GM19372 (cell line): Measurements from ENCODE around the gene PTGR2.
"Not testable (repeated sequence)": the region's sequence is repeated elsewhere in the genome, so short reads cannot be mapped to it uniquely, and the experiment has no call there.

Source experiments
- ATAC-seq: cut with Tn5 transposase; IDR thresholded peaks from one replicate; pipeline ENCODE4 v1.9.1; 2021; ENCODE audit warnings: mild to moderate bottlenecking, low read depth, moderate library complexity; ENCODE audit not compliant: unreplicated experiment

Gene PTGR2

DNA sequence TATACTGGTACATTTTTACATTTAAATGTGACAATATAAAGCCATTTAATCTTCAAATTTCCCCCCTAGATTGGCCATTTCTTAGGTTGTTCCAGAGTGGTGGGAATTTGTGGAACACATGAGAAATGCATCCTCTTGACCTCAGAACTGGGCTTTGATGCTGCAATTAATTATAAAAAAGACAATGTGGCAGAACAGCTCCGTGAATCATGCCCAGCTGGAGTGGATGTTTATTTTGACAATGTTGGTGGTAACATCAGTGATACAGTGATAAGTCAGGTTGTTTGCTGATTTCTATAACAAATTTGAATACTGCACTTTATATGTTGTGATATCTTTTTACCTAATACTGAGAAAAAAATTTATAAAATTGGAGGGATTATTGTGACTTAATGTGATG is 27.4 kb downstream of the PTGR2 start:
- ATAC-seq: no peak

GRCh38 chr14:73884438-73885190 is 33.0 kb downstream of the PTGR2 start:
- no peak for ATAC-seq

- peak; percentile 94 for ATAC-seq
Measured at GRCh38 chr14:73886449-73887317, 35.1 kb downstream of the PTGR2 start, which contains the start of gene ZNF410. Gene ZNF410, plus strand, starts transcription at chr14:73886859. Its CDS starts 5,317 bp downstream, at chr14:73892176.

DNA sequence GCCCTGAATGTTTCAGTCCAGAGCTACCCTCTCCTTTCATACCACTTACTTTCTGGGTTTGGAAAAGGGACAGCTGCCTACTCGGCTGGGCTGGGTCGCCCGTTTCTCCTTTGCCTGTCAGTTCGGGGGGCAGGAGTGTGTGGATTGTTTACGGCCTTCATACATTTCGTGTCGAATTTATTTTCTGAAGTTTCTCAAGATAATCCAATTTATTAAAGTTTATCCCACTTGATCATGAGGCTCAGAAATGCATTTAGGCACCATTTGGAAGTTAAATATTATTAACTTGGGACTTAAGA is 35.6 kb downstream of the PTGR2 start:
- no peak for ATAC-seq

DNA sequence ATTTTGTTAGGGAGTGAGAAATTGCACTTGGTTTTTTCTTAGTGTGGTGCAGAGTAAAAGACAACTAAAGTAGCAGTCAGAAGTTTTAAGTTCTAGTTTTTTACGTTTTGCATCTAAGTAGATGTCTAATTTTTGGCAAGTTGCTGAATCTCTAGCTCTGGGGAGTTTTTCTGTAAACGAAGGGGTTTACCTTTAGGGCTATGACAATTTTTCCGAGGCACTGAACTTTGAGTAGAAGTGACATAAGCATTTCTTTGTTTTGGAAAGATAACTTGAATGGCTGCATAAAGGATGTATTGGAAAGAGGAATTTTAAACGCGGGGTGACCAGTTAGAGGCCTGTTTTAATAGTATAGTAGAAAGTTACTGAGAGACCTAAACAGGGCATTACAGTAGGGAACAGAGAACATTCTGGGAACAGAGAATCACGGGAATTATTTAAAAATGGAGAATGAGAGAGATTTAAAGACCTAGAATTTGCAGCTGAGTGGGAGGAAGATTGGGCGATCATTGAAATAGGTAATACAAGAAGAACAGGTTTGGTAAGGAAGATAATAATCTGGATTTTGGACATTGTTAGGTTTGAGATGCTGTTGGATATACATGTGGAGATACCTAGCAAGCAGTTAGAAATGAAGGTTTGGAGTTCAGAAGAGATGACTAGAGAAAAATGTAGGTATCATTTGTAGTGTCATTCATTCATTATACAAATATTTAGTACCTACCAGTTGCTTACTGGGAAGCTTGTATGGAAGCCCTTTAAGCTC is 36.2 kb downstream of the PTGR2 start:
- no peak for ATAC-seq

DNA sequence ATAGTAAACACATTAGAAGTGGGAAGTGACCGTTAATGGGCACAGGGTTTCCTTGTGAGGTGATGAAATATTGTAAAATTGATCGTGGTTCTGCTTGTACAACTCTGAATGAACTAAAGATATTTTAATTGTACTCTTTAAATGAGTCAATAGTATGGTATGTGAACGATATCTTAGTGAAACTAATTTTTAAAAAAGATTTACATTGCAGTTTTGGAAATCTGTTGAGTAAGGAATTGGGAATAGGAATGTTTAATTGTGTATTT is 36.8 kb downstream of the PTGR2 start:
- no peak for ATAC-seq

GRCh38 chr14:73888971-73889370 is 37.3 kb downstream of the PTGR2 start:
- no peak for ATAC-seq

GRCh38 chr14:73889376-73889775 is 37.7 kb downstream of the PTGR2 start:
- ATAC-seq: no peak

DNA sequence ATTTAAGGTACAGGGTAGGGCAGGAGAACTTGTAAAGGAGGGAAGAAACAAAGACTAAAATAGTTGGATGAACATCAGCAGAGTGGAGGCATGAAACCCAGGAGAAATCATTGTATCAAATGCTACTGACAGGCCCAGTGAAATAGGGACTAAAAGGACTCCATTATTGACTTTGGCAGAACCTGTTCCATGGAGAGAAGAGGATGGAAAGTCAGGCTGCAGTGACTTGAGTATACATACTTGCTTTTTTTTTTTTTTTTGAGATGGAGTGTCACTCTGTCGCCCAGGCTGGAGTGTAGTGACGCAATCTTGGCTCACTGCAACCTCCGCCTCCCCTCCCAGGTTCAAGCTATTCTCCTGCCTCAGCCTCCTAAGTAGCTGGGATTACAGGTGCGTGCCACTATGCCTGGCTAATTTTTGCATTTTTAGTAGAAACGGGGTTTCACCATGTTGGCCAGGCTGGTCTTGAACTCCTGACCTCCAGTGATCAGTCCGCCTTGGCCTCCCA is 42.6 kb downstream of the PTGR2 start:
- ATAC-seq: not testable (repeated sequence)

- ATAC-seq: no peak
Measured at GRCh38 chr14:73895939-73896338, 44.3 kb downstream of the PTGR2 start.

GRCh38 chr14:73896521-73896920 is 44.9 kb downstream of the PTGR2 start:
- ATAC-seq: no peak

DNA sequence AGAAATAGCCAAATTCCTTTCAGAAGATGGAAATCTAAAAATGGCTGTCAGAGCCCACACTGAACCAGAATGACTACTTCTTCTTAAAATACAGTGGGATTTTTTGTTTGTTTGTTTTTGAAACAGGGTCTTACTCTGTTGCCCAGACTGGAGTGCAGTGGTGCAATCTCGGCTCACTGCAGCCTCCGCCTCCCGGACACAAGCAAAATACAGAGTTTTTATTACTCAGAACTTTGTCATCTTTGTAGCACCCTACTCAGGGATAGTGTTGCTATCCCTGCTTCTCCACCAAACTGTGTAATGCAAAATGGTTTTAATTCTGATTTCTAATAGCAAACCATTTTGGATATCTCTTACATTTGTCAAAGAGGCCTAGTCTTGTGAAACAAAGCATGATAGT is 51.4 kb downstream of the PTGR2 start:
- ATAC-seq: no peak

DNA sequence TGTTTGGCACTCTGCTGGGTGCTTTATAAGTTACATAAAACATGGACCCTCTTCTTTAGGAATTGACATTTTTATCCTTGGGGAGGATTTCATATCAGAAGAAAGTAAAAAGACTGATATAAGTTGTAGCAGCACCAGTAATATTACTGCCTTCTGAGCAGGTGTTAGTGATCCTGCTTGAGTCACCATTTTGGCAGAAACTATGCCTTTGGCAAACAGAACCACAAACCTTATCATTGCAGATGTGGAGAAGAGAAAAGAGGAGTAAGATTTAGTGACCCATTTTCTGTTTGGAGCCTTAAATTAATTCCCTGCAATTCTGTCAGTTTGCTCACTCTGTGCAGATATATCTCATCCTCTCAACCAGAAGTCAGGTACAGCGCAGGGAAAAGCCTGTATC is 58.0 kb downstream of the PTGR2 start:
- ATAC-seq: no peak

DNA sequence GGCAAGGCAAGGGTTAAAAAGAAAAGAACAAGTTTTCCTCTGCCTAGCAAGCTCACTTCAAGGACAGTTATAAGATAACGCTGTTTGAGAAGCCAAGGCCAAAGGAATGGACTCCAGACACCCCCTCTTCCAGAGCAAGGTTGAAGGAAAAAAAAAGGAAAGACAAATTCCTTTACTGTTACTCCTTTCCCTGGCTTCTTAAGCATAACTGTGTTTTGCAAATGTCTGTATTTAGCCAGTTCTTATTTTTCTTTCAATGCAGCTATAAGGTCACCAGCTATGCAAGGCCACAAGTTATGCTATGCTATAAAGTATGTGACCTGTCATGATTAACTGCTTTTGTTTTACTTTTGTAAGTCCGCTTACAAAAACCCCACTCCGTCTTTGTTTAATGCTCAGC is 61.6 kb downstream of the PTGR2 start:
- ATAC-seq: no peak

DNA sequence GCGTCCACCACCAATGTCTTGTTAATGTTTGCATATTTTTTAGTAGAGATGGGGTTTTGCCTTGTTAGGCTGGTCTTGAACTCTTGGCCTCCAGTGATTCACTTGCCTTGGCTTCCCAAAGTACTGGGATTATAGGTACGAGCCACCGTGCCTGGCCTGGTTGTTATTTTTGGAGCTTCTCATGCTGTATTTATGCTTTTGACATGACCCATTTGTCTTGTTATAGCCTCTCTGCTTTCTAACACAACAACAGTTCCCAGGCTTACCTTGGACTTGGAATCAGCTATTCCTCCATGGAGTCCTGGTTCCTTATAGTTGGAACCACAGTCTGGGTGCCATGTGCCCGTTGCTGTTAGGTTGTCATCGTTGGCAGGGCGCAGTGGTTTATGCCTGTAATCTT is 64.7 kb downstream of the PTGR2 start:
- ATAC-seq: no peak

- not testable (repeated sequence) for ATAC-seq
Measured at GRCh38 chr14:73919457-73919856, 67.8 kb downstream of the PTGR2 start.

DNA sequence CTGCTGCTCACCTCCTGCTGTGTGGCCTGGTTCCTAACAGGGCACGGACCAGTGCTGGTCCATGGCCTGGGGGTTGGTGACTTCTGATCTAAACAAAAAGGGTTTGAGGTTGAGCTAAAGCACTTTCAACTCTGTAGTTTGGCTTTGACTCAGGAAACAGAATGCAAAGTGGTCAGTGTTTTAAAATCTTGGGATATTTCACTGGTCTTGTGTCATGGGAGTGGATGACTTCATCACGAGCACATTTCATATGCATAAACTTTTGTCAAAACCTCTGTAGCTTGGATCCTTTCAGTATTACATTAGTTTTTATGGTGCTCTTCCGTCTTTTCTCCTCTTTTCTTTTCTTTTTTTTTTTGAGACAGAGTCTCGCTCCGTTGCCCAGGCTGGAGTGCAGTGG is 72.7 kb downstream of the PTGR2 start:
- no peak for ATAC-seq
